Stomach (tissue), 9 donors: ENCODE data around the gene NEBL. TPM values are rescaled to one million over a fixed set of nuclear protein-coding genes. Genes with fewer than 3 reads are reported as not detected.

Experiments
- DNase-seq, 2 donors: peaks; one replicate each; pipeline versions ENCODE4 v3.0.0 to v3.0.0-alpha.2; 2013 to 2019
- H3K27ac ChIP-seq, 5 donors: fragments of 200-600 bp in 4 of 5; sonication (generic) in 4 of 5; one replicate each; pipeline ENCODE4 v1.5.1; 2013 to 2019; ENCODE audit warnings: mild to moderate bottlenecking in 1 of 5, moderate library complexity in 1 of 5
- H3K27me3 ChIP-seq, 3 donors: fragments of 200-600 bp; sonication (generic); one replicate each; pipeline ENCODE4 v1.5.1; 2017 to 2019; ENCODE audit warnings: mixed run types in 1 of 3
- H3K36me3 ChIP-seq, 4 donors: fragments of 200-600 bp; sonication (generic); 1 replicate in 3 of 4; 2 replicates in 1 of 4; pipeline ENCODE4 v1.5.1; 2016 to 2019
- H3K4me1 ChIP-seq, 4 donors: fragments of 200-600 bp; sonication (generic); one replicate each; pipeline ENCODE4 v1.5.1; 2016 to 2019
- H3K4me3 ChIP-seq, 4 donors: fragments of 200-600 bp; sonication (generic) in 3 of 4; one replicate each; pipeline ENCODE4 v1.5.1; 2016 to 2019; ENCODE audit warnings: mild to moderate bottlenecking in 1 of 4
- H3K9me3 ChIP-seq, 4 donors: fragments of 200-600 bp; sonication (generic); one replicate each; pipeline ENCODE4 v1.5.1; 2016 to 2019
- CTCF ChIP-seq, 7 experiments: fragments of 450-650 bp in 4 of 7; fragments of 200-600 bp in 3 of 7; sonication (generic) in 3 of 7; IDR thresholded peaks; one replicate each; pipeline ENCODE4 v1.5.1; 2016 to 2019; ENCODE audit warnings: antibody characterized with exemption in 7 of 7, control low read depth in 2 of 7, mild to moderate bottlenecking in 1 of 7
- EP300 ChIP-seq: sonication (generic); formaldehyde crosslinking; IDR thresholded peaks from one replicate; pipeline ENCODE4 v1.6.1; 2017; ENCODE audit warnings: antibody characterized with exemption
- POLR2A ChIP-seq, 4 donors: fragments of 450-650 bp; IDR thresholded peaks; one replicate each; pipeline ENCODE4 v1.6.1; 2016; ENCODE audit warnings: antibody characterized with exemption in 4 of 4, control low read depth in 2 of 4, mild to moderate bottlenecking in 1 of 4, moderate library complexity in 1 of 4
- POLR2AphosphoS5 ChIP-seq, 3 donors: sonication (generic); formaldehyde crosslinking; IDR thresholded peaks; one replicate each; pipeline ENCODE4 v1.6.1; 2016; ENCODE audit warnings: antibody characterized with exemption in 3 of 3
- WGBS, 5 donors: extraction: QIAGEN DNeasy Blood & Tissue Kit in 3 of 5; methylation state at CpG; one replicate each; pipeline versions ENCODE4 v1.1.5 to v1.1.7; 2013 to 2018; 5-methylcytosine and 5-hydroxymethylcytosine counted together
- intact Hi-C: fragments of 100-400 bp; cut with DNase I; formaldehyde crosslinking; loops from one replicate; pipeline ENCODE4 v1.15.1; 2023; ENCODE audit warnings: low total_unique reads
- polyA plus RNA-seq, 3 donors: library from polyadenylated mRNA; stranded (reverse); fragments of 200-250 nt; gene quantifications; one replicate each; pipeline ENCODE4 v1.2.3, GENCODE V29; 2013
- total RNA-seq, 5 donors: library from RNA; depleted of rRNA; stranded (reverse); fragments of >200 nt; gene quantifications; one replicate each; pipeline versions ENCODE4 v1.1.0 to v1.2.3, GENCODE V29; 2014 to 2016
- donor health status: healthy with polysubstance abuse.
- donor health status: Bipolar disorder and iron deficiency.
- donor health status: healthy.

The NEBL gene
- total and polyA plus RNA-seq, 8 donors = 1.2 to 21.8 (median 5.9) TPM

- Histone ChIP-seq H3K4me3 (no peak overlapping the region), H3K27ac (no peak overlapping the region), H3K9me3 (no peaks in the 10 kb centered on the region), H3K36me3 (no peaks in the 10 kb centered on the region), H3K27me3 (no peaks in the 10 kb centered on the region), H3K4me1 (peaks cover 0 to 6% (median 0%) of the 10 kb centered on the region in 4 donors)
- WGBS, 5 donors = 9 to 35% (median 13%) methylated on average over 3 of the region's 3 CpGs
- no peak for TF ChIP-seq CTCF (IDR thresholded peaks at IDR 0.05)
- TF ChIP-seq POLR2A (IDR thresholded peaks at IDR 0.05) = no peak
- no peak for TF ChIP-seq EP300
- TF ChIP-seq POLR2AphosphoS5 (IDR thresholded peaks at IDR 0.05) = no peak
- DNase-seq = peak in 1 of 2 donors; percentile 69
- intact Hi-C loops = no loop called here
These were observed 128.3 kb downstream of the NEBL start for GRCh38 chr10:20768843-20769242.

GRCh38 chr10:20767028-20767427, 130.1 kb downstream of the NEBL start:
- Histone ChIP-seq H3K9me3 (no peaks in the 10 kb centered on the region), H3K4me1 (peaks cover 0 to 6% (median 0%) of the 10 kb centered on the region in 4 donors), H3K27me3 (no peaks in the 10 kb centered on the region), H3K27ac (no peak overlapping the region), H3K4me3 (no peak overlapping the region), H3K36me3 (no peaks in the 10 kb centered on the region)
- 19 to 40% (median 34%) methylated on average over 2 of the region's 2 CpGs for WGBS, 5 donors
- no peak for TF ChIP-seq POLR2A (IDR thresholded peaks at IDR 0.05)
- TF ChIP-seq POLR2AphosphoS5 (IDR thresholded peaks at IDR 0.05) = no peak
- no peak for TF ChIP-seq CTCF (IDR thresholded peaks at IDR 0.05)
- no peak for TF ChIP-seq EP300
- intact Hi-C loops = no loop called here
- DNase-seq = peak in 1 of 2 donors; percentile 19

- no peaks in the 10 kb centered on the region for H3K27me3 ChIP-seq
- TF ChIP-seq POLR2A (IDR thresholded peaks at IDR 0.05) (no peak), POLR2AphosphoS5 (IDR thresholded peaks at IDR 0.05) (no peak), CTCF (IDR thresholded peaks at IDR 0.05) (no peak), EP300 (no peak)
- DNase-seq = no peak
- H3K4me1 ChIP-seq = peaks cover 0 to 6% (median 0%) of the 10 kb centered on the region in 4 donors
- H3K27ac ChIP-seq = no peak overlapping the region
- H3K36me3 ChIP-seq = no peaks in the 10 kb centered on the region
- intact Hi-C loops = no loop called here
- H3K9me3 ChIP-seq = no peaks in the 10 kb centered on the region
- WGBS, 5 donors = 48 to 94% (median 79%) methylated on average over 1 of the region's 1 CpG
- no peak overlapping the region for H3K4me3 ChIP-seq
These were observed 132.0 kb downstream of the NEBL start for GRCh38 chr10:20765066-20765465.

- intact Hi-C loops = no loop called here
- no peak overlapping the region for H3K27ac ChIP-seq
- H3K4me3 ChIP-seq = no peak overlapping the region
- TF ChIP-seq EP300 = no peak
- H3K36me3 ChIP-seq = no peaks in the 10 kb centered on the region
- 56 to 73% (median 64%) methylated on average over 2 of the region's 2 CpGs for WGBS, 5 donors
- H3K9me3 ChIP-seq = no peaks in the 10 kb centered on the region
- H3K4me1 ChIP-seq = no peaks in the 10 kb centered on the region
- no peak for DNase-seq
- H3K27me3 ChIP-seq = no peaks in the 10 kb centered on the region
These were observed 136.7 kb downstream of the NEBL start for GRCh38 chr10:20760460-20760859.

GRCh38 chr10:20748551-20748950, 148.6 kb downstream of the NEBL start:
- no peak for DNase-seq

More at GRCh38 chr10:20748551-20748950, 148.6 kb downstream of the NEBL start:
- Histone ChIP-seq H3K9me3 (peaks cover 0 to 27% (median 22%) of the 10 kb centered on the region in 4 donors), H3K4me1 (no peaks in the 10 kb centered on the region), H3K27ac (no peak overlapping the region), H3K27me3 (no peaks in the 10 kb centered on the region), H3K36me3 (no peaks in the 10 kb centered on the region), H3K4me3 (no peak overlapping the region)
- intact Hi-C loops = no loop called here
- TF ChIP-seq CTCF (IDR thresholded peaks at IDR 0.05) = no peak
- no peak for TF ChIP-seq POLR2AphosphoS5 (IDR thresholded peaks at IDR 0.05)
- TF ChIP-seq POLR2A (IDR thresholded peaks at IDR 0.05) = no peak
- TF ChIP-seq EP300 = no peak
- 56 to 90% (median 71%) methylated on average over 2 of the region's 2 CpGs for WGBS, 5 donors
